SU-DHL-6 (cell line): ENCODE measurements around the gene MTF2.
A peak's percentile ranks its signal among the peaks of the same experiment; 100 is the strongest.

Source experiments
- H2AFZ ChIP-seq: fragments of 200-600 bp; sonication (generic); 2 replicates; pipeline ENCODE4 v1.6.1; 2014; ENCODE audit warnings: low read depth, mild to moderate bottlenecking, moderate library complexity, mixed read lengths, antibody characterized with exemption, low read length; ENCODE audit not compliant: severe bottlenecking
- H3F3A ChIP-seq: fragments of 200-600 bp; shearing (Covaris generic); 2 replicates; pipeline ENCODE4 v1.6.0; 2016; ENCODE audit warnings: antibody characterized with exemption, mild to moderate bottlenecking; ENCODE audit not compliant: insufficient read depth
- H3K27ac ChIP-seq: fragments of 200-600 bp; sonication (generic); 2 replicates; pipeline ENCODE4 v1.5.1; 2016; ENCODE audit warnings: low read depth, mild to moderate bottlenecking, low read length, moderate library complexity, mixed read lengths
- H3K27me3 ChIP-seq: fragments of 200-600 bp; sonication (generic), shearing (Covaris generic); 2 replicates; pipeline ENCODE4 v1.6.0; 2014; ENCODE audit warnings: mild to moderate bottlenecking, low read length
- H3K36me3 ChIP-seq: fragments of 200-600 bp; sonication (generic); 2 replicates; pipeline ENCODE4 v1.6.1; 2014; ENCODE audit warnings: mild to moderate bottlenecking, low read length, mixed read lengths
- H3K4me2 ChIP-seq: fragments of 300-600, 200-600 bp; shearing (Covaris generic), sonication (generic); 2 replicates; pipeline ENCODE4 v1.6.0; 2014; ENCODE audit warnings: low read length, low read depth, mild to moderate bottlenecking; ENCODE audit not compliant: poor library complexity, severe bottlenecking
- H3K4me3 ChIP-seq: fragments of 200-600 bp; sonication (generic); 2 replicates; pipeline ENCODE4 v1.5.1; 2014; ENCODE audit warnings: antibody characterized with exemption, low read length, mild to moderate bottlenecking, mixed read lengths; ENCODE audit not compliant: insufficient read depth, poor library complexity, severe bottlenecking
- H3K79me2 ChIP-seq: fragments of 200-600 bp; sonication (generic); 2 replicates; pipeline ENCODE4 v1.6.1; 2014; ENCODE audit warnings: mild to moderate bottlenecking, low read length, moderate library complexity; ENCODE audit not compliant: insufficient read depth
- H3K9ac ChIP-seq: fragments of 200-600 bp; sonication (generic); 2 replicates; pipeline ENCODE4 v1.7.0; 2014; ENCODE audit warnings: mild to moderate bottlenecking, low read length
- H3K9me2 ChIP-seq: fragments of 200-600 bp; sonication (generic); replicated peaks from 2 replicates; pipeline ENCODE4 v1.6.1; 2014; ENCODE audit warnings: low read length; ENCODE audit not compliant: insufficient read depth
- H3K9me3 ChIP-seq: fragments of 200-600 bp; sonication (generic); 2 replicates; pipeline ENCODE4 v1.6.1; 2014; ENCODE audit warnings: low read length, mixed read lengths; ENCODE audit not compliant: insufficient read depth
- H4K20me1 ChIP-seq: fragments of 200-600 bp; sonication (generic); 2 replicates; pipeline ENCODE4 v1.6.1; 2014; ENCODE audit warnings: low read depth, mild to moderate bottlenecking, antibody characterized with exemption, low read length, moderate library complexity, mixed read lengths
- EZH2phosphoT487 ChIP-seq: fragments of 200-600 bp; sonication (generic), shearing (Covaris generic); conservative IDR thresholded peaks from 2 replicates; pipeline ENCODE4 v1.6.1; 2018; ENCODE audit warnings: mild to moderate bottlenecking, antibody characterized with exemption, low read length, moderate library complexity, mixed read lengths
- TF ChIP-seq, protein P1 (sequence below): fragments of 200-600 bp; sonication (generic); IDR thresholded peaks from one replicate; pipeline ENCODE4 v1.5.1; 2017; ENCODE audit warnings: antibody characterized with exemption, mild to moderate bottlenecking, low read length, moderate library complexity; ENCODE audit not compliant: insufficient read depth, poor library complexity, severe bottlenecking

The MTF2 gene

GRCh38 chr1:93033029-93033428 is 46.1 kb upstream of the MTF2 start:
- H3K9ac ChIP-seq, result no peak overlapping the region
- H3K9me3 ChIP-seq, result no peaks in the 10 kb centered on the region
- peak overlapping the region; percentile 23 for H3K4me3 ChIP-seq
- TF ChIP-seq, protein P1, sequence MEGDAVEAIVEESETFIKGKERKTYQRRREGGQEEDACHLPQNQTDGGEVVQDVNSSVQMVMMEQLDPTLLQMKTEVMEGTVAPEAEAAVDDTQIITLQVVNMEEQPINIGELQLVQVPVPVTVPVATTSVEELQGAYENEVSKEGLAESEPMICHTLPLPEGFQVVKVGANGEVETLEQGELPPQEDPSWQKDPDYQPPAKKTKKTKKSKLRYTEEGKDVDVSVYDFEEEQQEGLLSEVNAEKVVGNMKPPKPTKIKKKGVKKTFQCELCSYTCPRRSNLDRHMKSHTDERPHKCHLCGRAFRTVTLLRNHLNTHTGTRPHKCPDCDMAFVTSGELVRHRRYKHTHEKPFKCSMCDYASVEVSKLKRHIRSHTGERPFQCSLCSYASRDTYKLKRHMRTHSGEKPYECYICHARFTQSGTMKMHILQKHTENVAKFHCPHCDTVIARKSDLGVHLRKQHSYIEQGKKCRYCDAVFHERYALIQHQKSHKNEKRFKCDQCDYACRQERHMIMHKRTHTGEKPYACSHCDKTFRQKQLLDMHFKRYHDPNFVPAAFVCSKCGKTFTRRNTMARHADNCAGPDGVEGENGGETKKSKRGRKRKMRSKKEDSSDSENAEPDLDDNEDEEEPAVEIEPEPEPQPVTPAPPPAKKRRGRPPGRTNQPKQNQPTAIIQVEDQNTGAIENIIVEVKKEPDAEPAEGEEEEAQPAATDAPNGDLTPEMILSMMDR, result no peak
- no peak for TF ChIP-seq EZH2phosphoT487
- no peaks in the 10 kb centered on the region for H3K79me2 ChIP-seq
- no peaks in the 10 kb centered on the region for H4K20me1 ChIP-seq
- peaks cover 18% of the 10 kb centered on the region; the same call in 1 of the 2 replicates for H3F3A ChIP-seq
- no peaks in the 10 kb centered on the region for H3K27me3 ChIP-seq
- H3K27ac ChIP-seq, result peak overlapping the region; percentile 78
- H3K9me2 ChIP-seq, result no peaks in the 10 kb centered on the region
- H2AFZ ChIP-seq, result peak overlapping the region; percentile 73
- peak overlapping the region; percentile 66 for H3K4me2 ChIP-seq
- no peaks in the 10 kb centered on the region for H3K36me3 ChIP-seq

- Histone ChIP-seq H3K4me2 (peak overlapping the region; percentile 66), H3F3A (peaks cover 18% of the 10 kb centered on the region; the same call in 1 of the 2 replicates), H3K27ac (peak overlapping the region; percentile 78), H3K36me3 (no peaks in the 10 kb centered on the region), H3K9me3 (no peaks in the 10 kb centered on the region), H3K4me3 (peak overlapping the region; percentile 23), H3K79me2 (no peaks in the 10 kb centered on the region), H3K9ac (peak overlapping the region; percentile 15; the same call in 1 of the 2 replicates), H4K20me1 (no peaks in the 10 kb centered on the region), H3K27me3 (no peaks in the 10 kb centered on the region), H2AFZ (peak overlapping the region; percentile 73), H3K9me2 (no peaks in the 10 kb centered on the region)
- no peak for TF ChIP-seq EZH2phosphoT487
Observed at GRCh38 chr1:93033785-93034184, 45.3 kb upstream of the MTF2 start.

DNA sequence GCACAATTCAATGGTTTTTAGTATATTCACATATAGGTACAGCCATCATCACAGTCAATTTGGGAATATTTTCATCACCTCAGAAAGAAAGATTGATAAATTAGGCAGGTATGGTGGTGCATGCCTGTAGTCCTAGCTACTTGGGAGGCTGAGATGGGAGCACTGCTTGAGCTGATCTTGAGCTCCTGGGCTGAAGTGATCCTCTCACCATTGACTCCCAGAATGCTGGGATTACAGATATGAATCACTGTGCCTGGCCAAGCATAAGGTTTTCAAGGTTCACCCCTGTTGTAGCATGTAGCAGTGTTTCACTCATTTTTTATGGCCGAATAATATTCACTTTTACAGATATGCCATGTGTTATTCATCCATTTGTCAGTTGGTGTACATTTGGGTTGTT is 44.7 kb upstream of the MTF2 start:
- Histone ChIP-seq H3F3A (peaks cover 18% of the 10 kb centered on the region; the same call in 1 of the 2 replicates), H3K36me3 (no peaks in the 10 kb centered on the region), H4K20me1 (no peaks in the 10 kb centered on the region), H3K27me3 (no peaks in the 10 kb centered on the region), H3K9me3 (no peaks in the 10 kb centered on the region), H3K27ac (peak overlapping the region; percentile 78), H3K9me2 (no peaks in the 10 kb centered on the region), H2AFZ (peak overlapping the region; percentile 22), H3K4me2 (peak overlapping the region; percentile 66), H3K9ac (no peak overlapping the region), H3K79me2 (no peaks in the 10 kb centered on the region), H3K4me3 (no peak overlapping the region)
- no peak for TF ChIP-seq EZH2phosphoT487

DNA sequence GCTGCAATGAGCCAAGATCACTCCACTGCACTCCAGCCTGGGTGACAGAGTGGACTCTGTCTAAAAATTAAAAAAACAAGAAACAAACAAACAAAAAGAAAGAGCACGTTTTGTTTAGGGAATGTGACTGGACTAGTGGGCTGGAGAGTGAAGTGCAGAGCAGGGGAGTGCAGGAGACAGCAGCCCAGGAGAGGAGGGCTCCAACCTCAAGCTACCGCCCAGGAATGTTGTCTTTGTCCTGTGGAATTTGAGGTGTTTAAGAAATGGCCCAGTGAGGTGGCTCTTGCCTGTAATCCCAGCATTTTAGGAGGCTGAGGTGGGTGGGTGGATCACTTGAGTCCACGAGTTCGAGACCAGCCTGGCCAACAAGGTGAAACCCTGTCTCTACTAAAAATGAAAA is 42.4 kb upstream of the MTF2 start:
- Histone ChIP-seq H2AFZ (no peak overlapping the region), H3K27ac (no peak overlapping the region), H3F3A (peaks cover 16% of the 10 kb centered on the region; the same call in 1 of the 2 replicates), H4K20me1 (no peaks in the 10 kb centered on the region), H3K9me3 (no peaks in the 10 kb centered on the region), H3K36me3 (no peaks in the 10 kb centered on the region), H3K9me2 (no peaks in the 10 kb centered on the region), H3K4me3 (no peak overlapping the region), H3K27me3 (no peaks in the 10 kb centered on the region), H3K9ac (no peak overlapping the region), H3K4me2 (no peak overlapping the region), H3K79me2 (no peaks in the 10 kb centered on the region)
- TF ChIP-seq EZH2phosphoT487, result no peak
- TF ChIP-seq, protein P1, result no peak
